ENCODE results near the gene COMMD1. TPM values are rescaled to one million over a fixed set of nuclear protein-coding genes. Genes with fewer than 3 reads are reported as not detected.
"Not testable (repeated sequence)": the region's sequence is repeated elsewhere in the genome, so short reads cannot be mapped to it uniquely, and the experiment has no call there.

Gene COMMD1
- total RNA-seq (2021): 35.0 and 41.4 TPM in 2 replicates
- percentile 64 among the genes with signal in this experiment for Bru-seq, nascent RNA
- percentile 53 among the genes with signal in this experiment for BruChase-seq, experiment 1, labeled RNA remaining after a 2-hour chase
- percentile 65 among the genes with signal in this experiment for BruChase-seq, experiment 2, labeled RNA remaining after a 6-hour chase
- long read RNA-seq, transcript COMMD1-201 (3 exons, 911 nt): major isoform, 31 of 39 reads
- long read RNA-seq, partial matches to known transcripts: 0 of 39 reads
- long read RNA-seq, other reads (novel, unspliced or antisense): 5 of 39 reads

GRCh38 chr2:61905372-61906185, at the start of gene COMMD1:
Gene COMMD1 (plus strand): TSS chr2:61905674. CDS start chr2:61905679, 5 bp downstream.
- intact Hi-C loops (cut with micrococcal nuclease; ENCODE audit: unreplicated experiment): no loop called here
- CTCF ChIA-PET: no interaction called here
- TF ChIP-seq CTCF (conservative IDR thresholded peaks at IDR 0.05; ENCODE audit: low read depth, low read length): no peak
- no peak for TF ChIP-seq EZH2 (IDR thresholded peaks at IDR 0.05; ENCODE audit: borderline replicate concordance, low read depth, low read length, poor library complexity, severe bottlenecking)
- Histone ChIP-seq H3K4me1 (ENCODE audit: insufficient read depth, low read length, poor library complexity, severe bottlenecking) (no peaks in the 10 kb centered on the region), H3K9me3 (ENCODE audit: low read depth, low read length, poor library complexity, severe bottlenecking) (no peaks in the 10 kb centered on the region), H3K36me3 (ENCODE audit: insufficient read depth, low read length, poor library complexity, severe bottlenecking) (no peaks in the 10 kb centered on the region), H3K27ac (ENCODE audit: low read depth, low read length, poor library complexity, severe bottlenecking) (peak within 1 kb of the TSS; percentile 55), H3K4me3 (ENCODE audit: low read depth, low read length, poor library complexity, severe bottlenecking) (peak within 1 kb of the TSS; percentile 74), H3K27me3 (replicated peaks; ENCODE audit: insufficient read depth, low read depth, low read length, poor library complexity) (no peaks in the 10 kb centered on the region)
- BruUV-seq (replicated peaks): TSS peak; percentile 60
- POLR2A ChIA-PET (ENCODE audit: low non-redundant PET): no interaction called here
- DNase-seq (ENCODE audit: low spot score): peak; percentile 85

- ChIA-PET CTCF (no interaction called here), POLR2A (ENCODE audit: low non-redundant PET) (interaction anchor here (0.6 kb wide), 1 partner anchor 93 kb away, joined by 3 read pairs; no protein-coding TSS in a partner anchor)
- Histone ChIP-seq H3K27me3 (replicated peaks; ENCODE audit: insufficient read depth, low read depth, low read length, poor library complexity) (no peaks in the 10 kb centered on the region), H3K27ac (ENCODE audit: low read depth, low read length, poor library complexity, severe bottlenecking) (no peak overlapping the region), H3K4me1 (ENCODE audit: insufficient read depth, low read length, poor library complexity, severe bottlenecking) (peaks cover 9% of the 10 kb centered on the region), H3K9me3 (ENCODE audit: low read depth, low read length, poor library complexity, severe bottlenecking) (no peaks in the 10 kb centered on the region), H3K36me3 (ENCODE audit: insufficient read depth, low read length, poor library complexity, severe bottlenecking) (no peaks in the 10 kb centered on the region), H3K4me3 (ENCODE audit: low read depth, low read length, poor library complexity, severe bottlenecking) (no peak overlapping the region)
- DNase-seq (ENCODE audit: low spot score): peak; percentile 12
- no TSS peak for BruUV-seq (replicated peaks)
- TF ChIP-seq EZH2 (IDR thresholded peaks at IDR 0.05; ENCODE audit: borderline replicate concordance, low read depth, low read length, poor library complexity, severe bottlenecking) (no peak), CTCF (conservative IDR thresholded peaks at IDR 0.05; ENCODE audit: low read depth, low read length) (no peak)
- intact Hi-C loops (cut with micrococcal nuclease; ENCODE audit: unreplicated experiment): no loop called here
Measured at GRCh38 chr2:61857224-61857623, 48.2 kb upstream of the COMMD1 start.

GRCh38 chr2:61862085-61862484, 43.4 kb upstream of the COMMD1 start:
- BruUV-seq (replicated peaks): no TSS peak
- intact Hi-C loops (cut with micrococcal nuclease; ENCODE audit: unreplicated experiment): no loop called here
- Histone ChIP-seq H3K27ac (ENCODE audit: low read depth, low read length, poor library complexity, severe bottlenecking) (no peak overlapping the region), H3K4me1 (ENCODE audit: insufficient read depth, low read length, poor library complexity, severe bottlenecking) (no peaks in the 10 kb centered on the region), H3K9me3 (ENCODE audit: low read depth, low read length, poor library complexity, severe bottlenecking) (no peaks in the 10 kb centered on the region), H3K36me3 (ENCODE audit: insufficient read depth, low read length, poor library complexity, severe bottlenecking) (peaks cover 29% of the 10 kb centered on the region), H3K27me3 (replicated peaks; ENCODE audit: insufficient read depth, low read depth, low read length, poor library complexity) (no peaks in the 10 kb centered on the region), H3K4me3 (ENCODE audit: low read depth, low read length, poor library complexity, severe bottlenecking) (no peak overlapping the region)
- ChIA-PET POLR2A (ENCODE audit: low non-redundant PET) (no interaction called here), CTCF (no interaction called here)
- no peak for DNase-seq (ENCODE audit: low spot score)
- no peak for TF ChIP-seq CTCF (conservative IDR thresholded peaks at IDR 0.05; ENCODE audit: low read depth, low read length)

GRCh38 chr2:61866482-61867089, 38.9 kb upstream of the COMMD1 start:
- H3K4me3 ChIP-seq (ENCODE audit: low read depth, low read length, poor library complexity, severe bottlenecking); H3K4me1 ChIP-seq (ENCODE audit: insufficient read depth, low read length, poor library complexity, severe bottlenecking); DNase-seq (ENCODE audit: low spot score); intact Hi-C loops (cut with micrococcal nuclease; ENCODE audit: unreplicated experiment); BruUV-seq (replicated peaks); H3K27me3 ChIP-seq (replicated peaks; ENCODE audit: insufficient read depth, low read depth, low read length, poor library complexity); POLR2A ChIA-PET (ENCODE audit: low non-redundant PET); CTCF ChIA-PET; H3K9me3 ChIP-seq (ENCODE audit: low read depth, low read length, poor library complexity, severe bottlenecking); H3K27ac ChIP-seq (ENCODE audit: low read depth, low read length, poor library complexity, severe bottlenecking): not testable (repeated sequence)
- H3K36me3 ChIP-seq (ENCODE audit: insufficient read depth, low read length, poor library complexity, severe bottlenecking): peaks cover 66% of the 10 kb centered on the region

Measured in A673 (cell line).